IMR-90 (cell line): ENCODE data around the gene RGMA. TPM values are rescaled to one million over a fixed set of nuclear protein-coding genes. Genes with fewer than 3 reads are reported as not detected.

ENCODE experiments used
- ATAC-seq: fragments of 200-7000 bp; cut with Tn5 transposase; 2 replicates; pipeline ENCODE4 v1.9.1; 2020; ENCODE audit warnings: low read depth, mild to moderate bottlenecking, moderate library complexity
- BruUV-seq: library from RNA; stranded (reverse); fragments of 400-500 nt; replicated peaks from 2 replicates; lab custom pipeline; 2021; lab: Mats Ljungman, UMichigan
- CTCF ChIA-PET: fragments of 300-600 bp; formaldehyde crosslinking; extraction: SDS; loops from one replicate; lab custom pipeline; 2021; ENCODE audit warnings: antibody characterized with exemption; lab: Yijun Ruan, JAX
- POLR2A ChIA-PET: fragments of 300-600 bp; sonication (Branson Sonifier 250); formaldehyde crosslinking; loops from one replicate; lab custom pipeline; 2022; ENCODE audit warnings: antibody characterized with exemption; ENCODE audit not compliant: unreplicated experiment; lab: Charles Lee
- DNase-seq: peaks from one replicate; pipeline ENCODE4 v3.0.0; 2013
- H2AFZ ChIP-seq: replicated peaks from 2 replicates; pipeline ENCODE3; 2013; ENCODE audit warnings: low read length, mild to moderate bottlenecking; ENCODE audit not compliant: poor library complexity
- H2AK5ac ChIP-seq: 2 replicates; pipeline ENCODE4 v1.6.1; 2013; ENCODE audit warnings: low read depth, low read length, inconsistent platforms
- H2AK9ac ChIP-seq: replicated peaks from 2 replicates; pipeline ENCODE3; 2013; ENCODE audit warnings: mild to moderate bottlenecking, low read depth, low read length, moderate library complexity; ENCODE audit not compliant: poor library complexity
- H2BK120ac ChIP-seq: 2 replicates; pipeline ENCODE4 v1.6.1; 2013; ENCODE audit warnings: low read depth, low read length, inconsistent platforms
- H2BK15ac ChIP-seq: 3 replicates; pipeline ENCODE4 v1.6.1; 2013; ENCODE audit warnings: low read depth, low read length, inconsistent platforms
- H2BK20ac ChIP-seq: 2 replicates; pipeline ENCODE4 v1.6.1; 2013; ENCODE audit warnings: low read depth, mild to moderate bottlenecking, inconsistent platforms, low read length, moderate library complexity
- H2BK5ac ChIP-seq: 2 replicates; pipeline ENCODE4 v1.6.1; 2013; ENCODE audit warnings: mild to moderate bottlenecking, low read depth, low read length, inconsistent platforms; ENCODE audit not compliant: poor library complexity, severe bottlenecking
- H3K14ac ChIP-seq: replicated peaks from 2 replicates; pipeline ENCODE4 v1.6.1; 2013; ENCODE audit warnings: low read depth, low read length, inconsistent platforms
- H3K18ac ChIP-seq: 2 replicates; pipeline ENCODE4 v1.6.1; 2013; ENCODE audit warnings: low read depth, low read length, control low read depth
- H3K23ac ChIP-seq: 2 replicates; pipeline ENCODE4 v1.6.1; 2013; ENCODE audit warnings: low read depth, low read length, inconsistent platforms
- H3K27ac ChIP-seq: 2 replicates; pipeline ENCODE4 v1.5.1; 2013; ENCODE audit warnings: mild to moderate bottlenecking, control low read depth, low read length; ENCODE audit not compliant: insufficient read depth
- H3K27me3 ChIP-seq: 2 replicates; pipeline ENCODE4 v1.6.1; 2013; ENCODE audit warnings: low read length; ENCODE audit not compliant: control insufficient read depth, insufficient read depth
- H3K36me3 ChIP-seq: 2 replicates; pipeline ENCODE4 v1.6.1; 2013; ENCODE audit warnings: low read length, mixed read lengths; ENCODE audit not compliant: control insufficient read depth, insufficient read depth
- H3K4ac ChIP-seq: 2 replicates; pipeline ENCODE4 v1.6.1; 2013; ENCODE audit warnings: low read depth, low read length, inconsistent platforms
- H3K4me1 ChIP-seq: 2 replicates; pipeline ENCODE4 v1.6.1; 2013; ENCODE audit warnings: low read length, mixed read lengths; ENCODE audit not compliant: control insufficient read depth, insufficient read depth
- H3K4me2 ChIP-seq: 2 replicates; pipeline ENCODE4 v1.6.1; 2013; ENCODE audit warnings: low read depth, mild to moderate bottlenecking, control low read depth, low read length, moderate library complexity
- H3K4me3 ChIP-seq: 2 replicates; pipeline ENCODE4 v1.5.1; 2013; ENCODE audit warnings: low read depth, mild to moderate bottlenecking, control low read depth, low read length, moderate library complexity; ENCODE audit not compliant: insufficient read depth
- H3K56ac ChIP-seq: 2 replicates; pipeline ENCODE4 v1.6.1; 2013; ENCODE audit warnings: low read length, inconsistent platforms; ENCODE audit not compliant: insufficient read depth; ENCODE audit errors: extremely low read depth
- H3K79me1 ChIP-seq, 2 experiments: 2 replicates each; pipeline ENCODE4 v1.6.1; 2013; ENCODE audit warnings: low read length in 2 of 2, inconsistent platforms in 1 of 2, low read depth in 1 of 2
- H3K9ac ChIP-seq: 2 replicates; pipeline ENCODE4 v1.6.1; 2013; ENCODE audit warnings: low read depth, low read length, control low read depth
- H3K9me1 ChIP-seq: 2 replicates; pipeline ENCODE4 v1.6.1; 2013; ENCODE audit warnings: low read length, inconsistent platforms; ENCODE audit not compliant: insufficient read depth
- H3K9me3 ChIP-seq: 2 replicates; pipeline ENCODE4 v1.6.1; 2013; ENCODE audit warnings: low read length; ENCODE audit not compliant: control insufficient read depth, insufficient read depth
- H4K20me1 ChIP-seq: 2 replicates; pipeline ENCODE4 v1.6.1; 2013; ENCODE audit warnings: low read length, inconsistent platforms; ENCODE audit not compliant: insufficient read depth
- H4K5ac ChIP-seq: 2 replicates; pipeline ENCODE4 v1.6.1; 2013; ENCODE audit warnings: mild to moderate bottlenecking, low read depth, low read length, control low read depth
- H4K8ac ChIP-seq, 2 experiments: 2 replicates each; pipeline ENCODE4 v1.6.1; 2013; ENCODE audit warnings: low read depth in 2 of 2, low read length in 2 of 2, control low read depth in 1 of 2, inconsistent platforms in 1 of 2
- H4K91ac ChIP-seq: 2 replicates; pipeline ENCODE4 v1.6.1; 2013; ENCODE audit warnings: low read depth, low read length, inconsistent platforms; ENCODE audit not compliant: insufficient read depth
- BHLHE40 ChIP-seq: fragments of 150-350 bp; IDR thresholded peaks from 2 replicates; pipeline ENCODE4 v1.6.1; 2016; ENCODE audit warnings: mild to moderate bottlenecking, low read depth, low read length
- CEBPB ChIP-seq: IDR thresholded peaks from 2 replicates; pipeline ENCODE4 v1.6.1; 2012; ENCODE audit warnings: low read depth, low read length, improper control_type of control experiment
- CHD1 ChIP-seq: IDR thresholded peaks from 2 replicates; pipeline ENCODE4 v1.6.1; 2012; ENCODE audit warnings: low read depth, low read length, improper control_type of control experiment
- CTCF ChIP-seq: conservative IDR thresholded peaks from 2 replicates; pipeline ENCODE4 v1.5.1; 2012; ENCODE audit warnings: mild to moderate bottlenecking, low read depth, low read length, improper control_type of control experiment
- ELK1 ChIP-seq: fragments of 150-350 bp; IDR thresholded peaks from 2 replicates; pipeline ENCODE4 v1.6.1; 2016; ENCODE audit warnings: low read depth, mild to moderate bottlenecking, low read length, moderate library complexity, borderline replicate concordance
- FOS ChIP-seq: fragments of 150-350 bp; IDR thresholded peaks from 2 replicates; pipeline ENCODE4 v1.6.1; 2016; ENCODE audit warnings: low read depth, low read length
- MAFK ChIP-seq: IDR thresholded peaks from 2 replicates; pipeline ENCODE4 v1.6.1; 2012; ENCODE audit warnings: low read depth, low read length, improper control_type of control experiment
- MAZ ChIP-seq: IDR thresholded peaks from 2 replicates; pipeline ENCODE4 v1.6.1; 2012; ENCODE audit warnings: low read depth, mild to moderate bottlenecking, low read length, improper control_type of control experiment, moderate library complexity, borderline replicate concordance
- MXI1 ChIP-seq: IDR thresholded peaks from 2 replicates; pipeline ENCODE4 v1.6.1; 2012; ENCODE audit warnings: low read depth, mild to moderate bottlenecking, low read length, moderate library complexity, borderline replicate concordance
- NFE2L2 ChIP-seq: fragments of 150-350 bp; IDR thresholded peaks from 2 replicates; pipeline ENCODE4 v1.6.1; 2016; ENCODE audit warnings: low read depth, mild to moderate bottlenecking, low read length
- POLR2A ChIP-seq: IDR thresholded peaks from 2 replicates; pipeline ENCODE4 v1.6.1; 2012; ENCODE audit warnings: mild to moderate bottlenecking, low read depth, low read length
- RAD21 ChIP-seq: IDR thresholded peaks from 2 replicates; pipeline ENCODE4 v1.6.1; 2012; ENCODE audit warnings: low read length, improper control_type of control experiment
- RCOR1 ChIP-seq: IDR thresholded peaks from 2 replicates; pipeline ENCODE4 v1.6.1; 2012; ENCODE audit warnings: mild to moderate bottlenecking, low read length, improper control_type of control experiment; ENCODE audit not compliant: insufficient replicate concordance
- RFX5 ChIP-seq: IDR thresholded peaks from 2 replicates; pipeline ENCODE4 v1.8.0; 2012; ENCODE audit warnings: low read depth, mild to moderate bottlenecking, low read length, moderate library complexity
- SMC3 ChIP-seq: fragments of 150-350 bp; IDR thresholded peaks from 2 replicates; pipeline ENCODE4 v1.6.1; 2016; ENCODE audit warnings: low read depth, mild to moderate bottlenecking, antibody characterized with exemption, low read length, moderate library complexity
- WGBS, 2 experiments: methylation state at CpG; one replicate each; pipeline versions ENCODE4 v1.1.5 to v1.1.7; 2013; ENCODE audit warnings: missing lambda C conversion rate in 2 of 2; ENCODE audit not compliant: insufficient read length in 1 of 2; ENCODE audit errors: extremely low coverage in 2 of 2; 5-methylcytosine and 5-hydroxymethylcytosine counted together
- dilution Hi-C: fragments of 300-500 bp; cut with HindIII; formaldehyde crosslinking; loops from one replicate; pipeline ENCODE4 v1.14.3; 2018; ENCODE audit warnings: low sequenced_read_pairs; ENCODE audit not compliant: unreplicated experiment
- in situ Hi-C: fragments of 300-500 bp; cut with MboI; formaldehyde crosslinking; loops from 3 replicates; pipeline ENCODE4 v1.14.3; 2019; ENCODE audit warnings: low sequenced_read_pairs, inconsistent platforms, mixed read lengths
- intact Hi-C: fragments of 100-400 bp; cut with micrococcal nuclease; formaldehyde crosslinking; loops from 2 replicates; pipeline ENCODE4 v1.10.0; 2022
- polyA plus RNA-seq, 3 experiments: library from polyadenylated mRNA; depleted of rRNA; stranded (reverse); fragments of >200 nt; gene quantifications; 2 replicates each; pipeline ENCODE4 v1.2.3, GENCODE V29; 2012; ENCODE audit warnings: low replicate concordance in 1 of 3
- total RNA-seq: library from RNA; depleted of rRNA; stranded (reverse); fragments of >200 nt; gene quantifications from 2 replicates; pipeline ENCODE4 v1.2.3, GENCODE V29; 2012

The RGMA gene
- total and polyA plus RNA-seq, 2 of the 4 experiments (the other 2 are of a cell fraction): 0.18 to 0.26 TPM

- in situ Hi-C loops (loop anchor here (5.0 to 10.0 kb wide), 4 partner anchors 235 to 1295 kb away; no protein-coding TSS in a partner anchor), intact Hi-C loops (loop anchor here (1.0 to 10.0 kb wide), 4 partner anchors 43 to 1294 kb away; no protein-coding TSS in a partner anchor), dilution Hi-C loops (no loop called here)
- DNase-seq: peak; percentile 31
- 90% methylated on average over 2 of the region's 12 CpGs; no CpG with 5 or more reads in 1 of the 2 experiments for WGBS, 2 experiments
- Histone ChIP-seq H3K4me2 (no peak overlapping the region), H4K91ac (no peak overlapping the region), H3K4me3 (no peak overlapping the region), H3K9ac (no peak overlapping the region), H2BK20ac (no peak overlapping the region), H3K4ac (no peak overlapping the region), H3K79me1 (peaks cover 12 to 23% of the 10 kb centered on the region in 2 experiments), H2BK5ac (no peak overlapping the region), H4K20me1 (peaks cover 35% of the 10 kb centered on the region), H2AFZ (peak overlapping the region; percentile 81), H3K36me3 (peaks cover 26% of the 10 kb centered on the region), H3K56ac (no peak overlapping the region), H2BK120ac (no peak overlapping the region), H3K18ac (no peak overlapping the region), H4K8ac (no peak overlapping the region), H2AK5ac (no peak overlapping the region), H3K9me3 (no peaks in the 10 kb centered on the region), H2AK9ac (no peak overlapping the region), H3K9me1 (peaks cover 4% of the 10 kb centered on the region; the same call in 1 of the 2 replicates), H4K5ac (no peak overlapping the region), H3K4me1 (peaks cover 22% of the 10 kb centered on the region), H3K14ac (no peak overlapping the region), H3K23ac (no peak overlapping the region), H3K27ac (no peak overlapping the region), H3K27me3 (no peaks in the 10 kb centered on the region), H2BK15ac (no peak overlapping the region)
- ATAC-seq: peak; percentile 33
- no TSS peak for BruUV-seq
- ChIA-PET CTCF (interaction anchor here (0.6 to 3.0 kb wide), 8 partner anchors 15 to 1291 kb away, joined by 3 to 20 read pairs (median 3); no protein-coding TSS in a partner anchor), POLR2A (no interaction called here)
- TF ChIP-seq MAZ (no peak), RAD21 (no peak), MXI1 (no peak), RCOR1 (no peak), BHLHE40 (no peak), RFX5 (no peak), POLR2A (no peak), CTCF (no peak), SMC3 (no peak), ELK1 (no peak), NFE2L2 (no peak), MAFK (no peak), CEBPB (no peak), CHD1 (no peak), FOS (no peak)
Measured at GRCh38 chr15:93029836-93030429, 59.1 kb downstream of the RGMA start.
